Activated naive CD8-positive, alpha-beta T cell treated with anti-CD3 and anti-CD28 coated beads, Interleukin-2, amount 50 U/mL, for 24 hours (primary cell): ENCODE results near the gene STEAP1.

Experiments used
- ATAC-seq: fragments of 150-1000 bp; cut with Tn5 transposase; one replicate; pipeline ENCODE4 v1.10.0; 2021
- DNase-seq: peaks from one replicate; pipeline ENCODE4 v3.0.0; 2021
- H3K27ac Mint-ChIP-seq: one replicate; pipeline ENCODE4 v1.8.0; 2021; ENCODE audit warnings: mild to moderate bottlenecking, mixed read lengths
- H3K27me3 Mint-ChIP-seq: one replicate; pipeline ENCODE4 v1.8.0; 2021; ENCODE audit warnings: mixed read lengths
- H3K36me3 Mint-ChIP-seq: one replicate; pipeline ENCODE4 v1.8.0; 2021; ENCODE audit warnings: low read depth, mixed read lengths
- H3K4me1 Mint-ChIP-seq: one replicate; pipeline ENCODE4 v1.8.0; 2021; ENCODE audit warnings: mixed read lengths
- H3K4me3 Mint-ChIP-seq: one replicate; pipeline ENCODE4 v1.8.0; 2021; ENCODE audit warnings: mild to moderate bottlenecking, moderate library complexity, mixed read lengths
- H3K9me3 Mint-ChIP-seq: one replicate; pipeline ENCODE4 v1.8.0; 2021; ENCODE audit warnings: mixed read lengths

Gene STEAP1

GRCh38 chr7:90163534-90163933, 9.3 kb downstream of the STEAP1 start:
- ATAC-seq (no peak), DNase-seq (no peak)
- Mint-ChIP-seq H3K9me3 (no peaks in the 10 kb centered on the region), H3K4me3 (no peak overlapping the region), H3K36me3 (no peaks in the 10 kb centered on the region), H3K27ac (no peak overlapping the region), H3K27me3 (peaks cover 21% of the 10 kb centered on the region), H3K4me1 (no peaks in the 10 kb centered on the region)

GRCh38 chr7:90165724-90166123, 11.5 kb downstream of the STEAP1 start:
- Mint-ChIP-seq H3K9me3 (peaks cover 4% of the 10 kb centered on the region), H3K36me3 (no peaks in the 10 kb centered on the region)

GRCh38 chr7:90166153-90166552, 11.9 kb downstream of the STEAP1 start:
- Mint-ChIP-seq H3K27ac (no peak overlapping the region), H3K27me3 (peaks cover 29% of the 10 kb centered on the region), H3K4me1 (no peaks in the 10 kb centered on the region), H3K36me3 (no peaks in the 10 kb centered on the region), H3K9me3 (peaks cover 4% of the 10 kb centered on the region), H3K4me3 (no peak overlapping the region)
- DNase-seq (no peak), ATAC-seq (no peak)

More at GRCh38 chr7:90165724-90166123, 11.5 kb downstream of the STEAP1 start:
- H3K4me1 Mint-ChIP-seq, result no peaks in the 10 kb centered on the region
- DNase-seq, result no peak
- ATAC-seq, result no peak
- no peak overlapping the region for H3K4me3 Mint-ChIP-seq
- H3K27ac Mint-ChIP-seq, result no peak overlapping the region
- peaks cover 25% of the 10 kb centered on the region for H3K27me3 Mint-ChIP-seq

- DNase-seq (no peak), ATAC-seq (no peak)
- Mint-ChIP-seq H3K27me3 (peaks cover 36% of the 10 kb centered on the region), H3K4me3 (no peak overlapping the region), H3K4me1 (no peaks in the 10 kb centered on the region), H3K27ac (no peak overlapping the region), H3K9me3 (peaks cover 4% of the 10 kb centered on the region), H3K36me3 (no peaks in the 10 kb centered on the region)
These were observed 13.1 kb downstream of the STEAP1 start for GRCh38 chr7:90167361-90167760.

- Mint-ChIP-seq H3K9me3 (peaks cover 4% of the 10 kb centered on the region), H3K4me1 (peaks cover 2% of the 10 kb centered on the region), H3K4me3 (no peak overlapping the region), H3K27me3 (peaks cover 37% of the 10 kb centered on the region), H3K27ac (no peak overlapping the region), H3K36me3 (no peaks in the 10 kb centered on the region)
- ATAC-seq (no peak), DNase-seq (no peak)
These were observed 15.6 kb downstream of the STEAP1 start for GRCh38 chr7:90169891-90170290.

- Mint-ChIP-seq H3K27ac (no peak overlapping the region), H3K9me3 (peaks cover 4% of the 10 kb centered on the region), H3K4me1 (peaks cover 2% of the 10 kb centered on the region), H3K36me3 (no peaks in the 10 kb centered on the region), H3K27me3 (peaks cover 30% of the 10 kb centered on the region), H3K4me3 (no peak overlapping the region)
- ATAC-seq, result no peak
- DNase-seq, result no peak
These were observed 17.9 kb downstream of the STEAP1 start for GRCh38 chr7:90172121-90172520.

- no peaks in the 10 kb centered on the region for H3K36me3 Mint-ChIP-seq
- ATAC-seq (no peak), DNase-seq (no peak)
- no peak overlapping the region for H3K27ac Mint-ChIP-seq
- H3K4me3 Mint-ChIP-seq, result no peak overlapping the region
- H3K4me1 Mint-ChIP-seq, result peaks cover 2% of the 10 kb centered on the region
- peaks cover 30% of the 10 kb centered on the region for H3K27me3 Mint-ChIP-seq
- peaks cover 4% of the 10 kb centered on the region for H3K9me3 Mint-ChIP-seq
These were observed 18.4 kb downstream of the STEAP1 start for GRCh38 chr7:90172624-90173023.

- Mint-ChIP-seq H3K9me3 (peaks cover 4% of the 10 kb centered on the region), H3K4me3 (no peak overlapping the region), H3K4me1 (peaks cover 4% of the 10 kb centered on the region), H3K36me3 (no peaks in the 10 kb centered on the region), H3K27me3 (peaks cover 30% of the 10 kb centered on the region), H3K27ac (no peak overlapping the region)
- DNase-seq, result no peak
- no peak for ATAC-seq
These were observed 19.0 kb downstream of the STEAP1 start for GRCh38 chr7:90173127-90173844.

- no peaks in the 10 kb centered on the region for H3K36me3 Mint-ChIP-seq
- H3K9me3 Mint-ChIP-seq, result no peaks in the 10 kb centered on the region
- peaks cover 22% of the 10 kb centered on the region for H3K27me3 Mint-ChIP-seq
- ATAC-seq, result no peak
- no peak overlapping the region for H3K27ac Mint-ChIP-seq
- no peak for DNase-seq
- peaks cover 27% of the 10 kb centered on the region for H3K4me1 Mint-ChIP-seq
- no peak overlapping the region for H3K4me3 Mint-ChIP-seq
These were observed 21.4 kb downstream of the STEAP1 start for GRCh38 chr7:90175667-90176066.

GRCh38 chr7:90176195-90176594, 21.9 kb downstream of the STEAP1 start:
- Mint-ChIP-seq H3K9me3 (no peaks in the 10 kb centered on the region), H3K36me3 (no peaks in the 10 kb centered on the region), H3K27ac (no peak overlapping the region), H3K4me1 (peaks cover 27% of the 10 kb centered on the region), H3K27me3 (peaks cover 18% of the 10 kb centered on the region), H3K4me3 (no peak overlapping the region)
- no peak for ATAC-seq
- DNase-seq, result no peak

- H3K27ac Mint-ChIP-seq, result no peak overlapping the region
- H3K4me3 Mint-ChIP-seq, result no peak overlapping the region
- ATAC-seq (no peak), DNase-seq (no peak)
- peaks cover 6% of the 10 kb centered on the region for H3K27me3 Mint-ChIP-seq
- peaks cover 26% of the 10 kb centered on the region for H3K4me1 Mint-ChIP-seq
- H3K36me3 Mint-ChIP-seq, result no peaks in the 10 kb centered on the region
- H3K9me3 Mint-ChIP-seq, result no peaks in the 10 kb centered on the region
These were observed 23.9 kb downstream of the STEAP1 start for GRCh38 chr7:90178166-90178565.

- Mint-ChIP-seq H3K9me3 (no peaks in the 10 kb centered on the region), H3K4me1 (peaks cover 25% of the 10 kb centered on the region), H3K27ac (peak overlapping the region; percentile 86), H3K27me3 (peaks cover 7% of the 10 kb centered on the region), H3K4me3 (peak overlapping the region; percentile 46), H3K36me3 (no peaks in the 10 kb centered on the region)
- ATAC-seq (peak; percentile 98), DNase-seq (peak; percentile 7)
These were observed 24.5 kb downstream of the STEAP1 start for GRCh38 chr7:90178679-90179278.

GRCh38 chr7:90180011-90180585, 25.8 kb downstream of the STEAP1 start:
- ATAC-seq (peak; percentile 16), DNase-seq (no peak)
- Mint-ChIP-seq H3K4me1 (peaks cover 25% of the 10 kb centered on the region), H3K36me3 (no peaks in the 10 kb centered on the region), H3K27ac (peak overlapping the region; percentile 61), H3K9me3 (no peaks in the 10 kb centered on the region), H3K4me3 (peak overlapping the region; percentile 11), H3K27me3 (peaks cover 3% of the 10 kb centered on the region)

- no peaks in the 10 kb centered on the region for H3K36me3 Mint-ChIP-seq
- DNase-seq (no peak), ATAC-seq (no peak)
- peaks cover 4% of the 10 kb centered on the region for H3K27me3 Mint-ChIP-seq
- no peak overlapping the region for H3K4me3 Mint-ChIP-seq
- no peaks in the 10 kb centered on the region for H3K9me3 Mint-ChIP-seq
- H3K27ac Mint-ChIP-seq, result peak overlapping the region; percentile 61
- H3K4me1 Mint-ChIP-seq, result peaks cover 25% of the 10 kb centered on the region
These were observed 26.4 kb downstream of the STEAP1 start for GRCh38 chr7:90180649-90181048.

- ATAC-seq (no peak), DNase-seq (no peak)
- H3K4me1 Mint-ChIP-seq, result peaks cover 25% of the 10 kb centered on the region
- no peak overlapping the region for H3K4me3 Mint-ChIP-seq
- no peaks in the 10 kb centered on the region for H3K36me3 Mint-ChIP-seq
- no peaks in the 10 kb centered on the region for H3K9me3 Mint-ChIP-seq
- H3K27ac Mint-ChIP-seq, result no peak overlapping the region
- H3K27me3 Mint-ChIP-seq, result peaks cover 4% of the 10 kb centered on the region
These were observed 27.2 kb downstream of the STEAP1 start for GRCh38 chr7:90181485-90181884.
